M059J (cell line): ENCODE measurements around the gene CST9. TPM values are rescaled to one million over a fixed set of nuclear protein-coding genes. Genes with fewer than 3 reads are reported as not detected.
"Not testable (repeated sequence)": the region's sequence is repeated elsewhere in the genome, so short reads cannot be mapped to it uniquely, and the experiment has no call there.

ENCODE experiments used
- DNase-seq: peaks from one replicate; pipeline ENCODE4 v3.0.0-alpha.2; 2012; ENCODE audit warnings: low read depth
- total RNA-seq: library from RNA; depleted of rRNA; stranded (reverse); fragments of >200 nt; shearing (Covaris generic); gene quantifications from 2 replicates; pipeline ENCODE4 v1.2.3, GENCODE V29; 2014

Gene CST9
- total RNA-seq, 1 experiment from 2014 or later = not detected

GRCh38 chr20:23623666-23624323, 18.1 kb upstream of the CST9 start:
- no peak for DNase-seq

GRCh38 chr20:23622839-23623343, 17.2 kb upstream of the CST9 start:
- DNase-seq = peak; percentile 93

GRCh38 chr20:23622401-23622800, 16.7 kb upstream of the CST9 start:
- DNase-seq = not testable (repeated sequence)

GRCh38 chr20:23620670-23621386, 15.1 kb upstream of the CST9 start:
- DNase-seq = not testable (repeated sequence)

GRCh38 chr20:23614163-23614562, 8.4 kb upstream of the CST9 start:
- no peak for DNase-seq

- DNase-seq = no peak
Measured at GRCh38 chr20:23613676-23614075, 8.0 kb upstream of the CST9 start.

- DNase-seq = no peak
Measured at GRCh38 chr20:23612396-23612795, 6.7 kb upstream of the CST9 start.

GRCh38 chr20:23609486-23610109, 3.9 kb upstream of the CST9 start:
- no peak for DNase-seq

- DNase-seq = no peak
Measured at GRCh38 chr20:23608251-23608846, 2.6 kb upstream of the CST9 start.

- no peak for DNase-seq
Measured at GRCh38 chr20:23607497-23608245, 2.0 kb upstream of the CST9 start.

GRCh38 chr20:23606652-23607049, 934 bp upstream of the CST9 start:
- peak; percentile 83 for DNase-seq

- DNase-seq = no peak
Measured at GRCh38 chr20:23604306-23604705, 1.4 kb downstream of the CST9 start.

GRCh38 chr20:23603321-23603720, 2.4 kb downstream of the CST9 start:
- no peak for DNase-seq

- DNase-seq = no peak
Measured at GRCh38 chr20:23602699-23603098, 3.0 kb downstream of the CST9 start.

GRCh38 chr20:23602241-23602640, 3.5 kb downstream of the CST9 start:
- DNase-seq = no peak

GRCh38 chr20:23601715-23602114, 4.0 kb downstream of the CST9 start:
- no peak for DNase-seq

GRCh38 chr20:23598481-23598880, 7.2 kb downstream of the CST9 start:
- DNase-seq = no peak

- peak; percentile 50 for DNase-seq
Measured at GRCh38 chr20:23596579-23597250, 9.0 kb downstream of the CST9 start.

GRCh38 chr20:23595941-23596340, 9.8 kb downstream of the CST9 start:
- DNase-seq = no peak

- DNase-seq = no peak
Measured at GRCh38 chr20:23588434-23589403, 17.0 kb downstream of the CST9 start.
